HG03280 (cell line): Measurements from ENCODE around the gene SIGLEC7.

Source experiments
- ATAC-seq: cut with Tn5 transposase; IDR thresholded peaks from one replicate; pipeline ENCODE4 v1.9.1; 2021; ENCODE audit warnings: mild to moderate bottlenecking, moderate library complexity; ENCODE audit not compliant: unreplicated experiment

SIGLEC7 gene

DNA sequence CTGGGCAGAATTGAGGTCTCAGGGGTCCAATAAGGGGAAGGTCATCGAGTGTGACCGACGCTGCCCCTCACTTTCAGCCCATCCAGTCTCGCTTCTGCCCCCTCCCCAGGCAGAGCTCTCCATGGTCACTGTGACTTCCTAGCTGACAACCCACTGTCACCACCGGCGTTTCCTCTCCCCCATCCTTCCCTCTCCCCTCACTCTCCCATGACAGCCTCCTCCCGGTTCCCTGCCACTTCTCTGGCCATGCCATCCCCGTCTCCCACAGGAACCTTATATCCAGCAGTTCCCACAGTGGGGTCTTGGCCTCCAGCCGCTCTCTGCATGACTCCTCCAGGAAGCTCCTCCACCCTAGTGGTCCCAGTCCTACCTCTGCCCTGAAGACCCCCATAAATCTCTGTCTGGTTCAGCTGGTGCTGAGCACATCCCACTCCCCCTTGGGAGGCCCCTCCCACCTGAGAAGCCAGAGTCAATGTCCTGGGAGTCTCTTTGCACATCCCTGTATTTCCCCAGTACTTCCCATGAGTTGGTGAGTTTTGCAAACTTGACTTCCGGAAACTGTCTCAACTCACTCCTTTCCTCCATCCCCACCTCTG lies 58.1 kb downstream of the SIGLEC7 start:
- no peak for ATAC-seq

DNA sequence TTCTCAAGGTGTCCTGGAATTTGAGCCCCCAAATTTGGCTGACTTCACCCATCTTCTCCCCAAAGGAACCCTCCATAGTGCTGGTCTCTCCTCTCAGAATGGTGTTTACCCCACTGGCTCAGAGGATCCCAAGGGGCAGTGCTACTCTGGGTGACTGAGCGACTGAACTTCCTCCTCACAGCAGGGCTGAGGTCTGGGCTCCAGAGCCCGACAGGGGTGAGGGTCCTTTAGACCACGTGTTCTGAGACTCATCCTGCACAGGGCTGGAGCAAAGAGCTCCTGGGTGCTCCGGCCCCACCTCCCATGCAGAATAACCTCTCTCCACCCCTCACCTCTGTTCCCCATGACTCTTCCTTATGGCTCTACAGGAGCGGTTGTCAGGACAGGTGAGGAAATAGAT lies 59.6 kb downstream of the SIGLEC7 start:
- no peak for ATAC-seq
